IgD-negative memory B cell (primary cell): ENCODE measurements around the gene GPER1. TPM values are rescaled to one million over a fixed set of nuclear protein-coding genes. Genes with fewer than 3 reads are reported as not detected.

Source experiments
- H3K27ac Mint-ChIP-seq, 3 donors: one replicate each; pipeline ENCODE4 v1.8.0; 2020 to 2022; ENCODE audit warnings: mild to moderate bottlenecking in 3 of 3, mixed read lengths in 3 of 3, moderate library complexity in 1 of 3
- H3K27me3 Mint-ChIP-seq: one replicate; pipeline ENCODE4 v1.8.0; 2021; ENCODE audit warnings: mixed read lengths
- H3K36me3 Mint-ChIP-seq: one replicate; pipeline ENCODE4 v1.8.0; 2020; ENCODE audit warnings: mild to moderate bottlenecking, mixed read lengths
- H3K4me1 Mint-ChIP-seq, 3 donors: one replicate each; pipeline ENCODE4 v1.8.0; 2020 to 2022; ENCODE audit warnings: mixed read lengths in 3 of 3, mild to moderate bottlenecking in 1 of 3
- H3K4me3 Mint-ChIP-seq, 4 donors: one replicate each; pipeline ENCODE4 v1.8.0; 2020 to 2022; ENCODE audit warnings: mild to moderate bottlenecking in 4 of 4, mixed read lengths in 4 of 4, moderate library complexity in 3 of 4
- H3K9me3 Mint-ChIP-seq, 3 donors: one replicate each; pipeline ENCODE4 v1.8.0; 2020 to 2021; ENCODE audit warnings: mixed read lengths in 3 of 3, mild to moderate bottlenecking in 1 of 3
- polyA plus RNA-seq: library from polyadenylated mRNA; unstranded; fragments of 300-500 nt; fragmentation: Illumina TruSeq; gene quantifications from one replicate; pipeline ENCODE4 v1.2.3, GENCODE V29; 2021

Gene GPER1
- polyA plus RNA-seq, 1 donor from 2014 or later: 0.66 TPM

GRCh38 chr7:1085910-1086421 lies 1.9 kb upstream of the GPER1 start:
- peaks cover 22 to 28% (median 26%) of the 10 kb centered on the region in 3 donors for H3K4me1 Mint-ChIP-seq
- H3K27me3 Mint-ChIP-seq: no peaks in the 10 kb centered on the region
- H3K36me3 Mint-ChIP-seq: peaks cover 1% of the 10 kb centered on the region
- peak overlapping the region; percentile 73 to 89 (median 76) for H3K27ac Mint-ChIP-seq
- H3K4me3 Mint-ChIP-seq: peak overlapping the region in 3 of 4 donors; percentile 84 to 94 (median 90)
- no peaks in the 10 kb centered on the region for H3K9me3 Mint-ChIP-seq

- peaks cover 1% of the 10 kb centered on the region for H3K36me3 Mint-ChIP-seq
- H3K4me1 Mint-ChIP-seq: peaks cover 22 to 28% (median 26%) of the 10 kb centered on the region in 3 donors
- H3K9me3 Mint-ChIP-seq: no peaks in the 10 kb centered on the region
- H3K27ac Mint-ChIP-seq: peak overlapping the region; percentile 73 to 89 (median 76)
- H3K27me3 Mint-ChIP-seq: peaks cover under 1% of the 10 kb centered on the region
- peak overlapping the region; percentile 78 to 94 (median 87) for H3K4me3 Mint-ChIP-seq
These were observed 1.1 kb upstream of the GPER1 start for GRCh38 chr7:1086588-1087464.

GRCh38 chr7:1087465-1087814 lies 473 bp upstream of the GPER1 start:
- Mint-ChIP-seq H3K4me3 (peak overlapping the region; percentile 78 to 94 (median 87)), H3K4me1 (peaks cover 22 to 28% (median 26%) of the 10 kb centered on the region in 3 donors), H3K27ac (peak overlapping the region in 2 of 3 donors; percentile 73 to 76), H3K9me3 (no peaks in the 10 kb centered on the region), H3K27me3 (peaks cover 2% of the 10 kb centered on the region), H3K36me3 (peaks cover 1% of the 10 kb centered on the region)

DNA sequence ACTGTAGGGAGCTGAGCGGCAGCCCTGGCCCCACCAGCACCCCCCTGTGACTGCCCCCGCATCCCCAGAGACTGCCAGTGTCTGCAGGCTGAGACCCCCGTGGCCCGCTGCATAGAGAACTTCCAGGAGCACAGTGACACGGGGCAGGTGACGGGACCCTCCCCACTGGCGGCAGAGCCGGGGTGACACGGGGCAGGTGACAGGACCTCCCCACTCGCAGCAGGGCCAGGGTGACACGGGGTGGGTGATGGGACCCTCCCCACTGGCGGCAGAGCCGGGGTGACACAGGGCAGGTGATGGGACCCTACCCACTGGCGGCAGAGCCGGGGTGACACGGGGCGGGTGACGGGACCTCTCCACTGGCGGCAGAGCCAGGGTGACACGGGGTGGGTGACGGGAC lies 2.3 kb downstream of the GPER1 start:
- Mint-ChIP-seq H3K27me3 (peaks cover 2% of the 10 kb centered on the region), H3K36me3 (peaks cover 4% of the 10 kb centered on the region), H3K4me1 (peaks cover 16 to 26% (median 20%) of the 10 kb centered on the region in 3 donors), H3K27ac (no peak overlapping the region), H3K9me3 (no peaks in the 10 kb centered on the region), H3K4me3 (no peak overlapping the region)

- H3K4me3 Mint-ChIP-seq: no peak overlapping the region
- peaks cover 15 to 23% (median 16%) of the 10 kb centered on the region in 3 donors for H3K4me1 Mint-ChIP-seq
- H3K36me3 Mint-ChIP-seq: peaks cover 4% of the 10 kb centered on the region
These were observed 3.1 kb downstream of the GPER1 start for GRCh38 chr7:1090686-1091643.

DNA sequence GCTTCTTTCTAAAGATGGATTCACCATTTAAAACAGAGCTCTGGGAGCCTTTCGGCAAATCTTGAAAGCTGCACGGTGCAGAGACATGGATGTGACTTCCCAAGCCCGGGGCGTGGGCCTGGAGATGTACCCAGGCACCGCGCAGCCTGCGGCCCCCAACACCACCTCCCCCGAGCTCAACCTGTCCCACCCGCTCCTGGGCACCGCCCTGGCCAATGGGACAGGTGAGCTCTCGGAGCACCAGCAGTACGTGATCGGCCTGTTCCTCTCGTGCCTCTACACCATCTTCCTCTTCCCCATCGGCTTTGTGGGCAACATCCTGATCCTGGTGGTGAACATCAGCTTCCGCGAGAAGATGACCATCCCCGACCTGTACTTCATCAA lies 3.7 kb downstream of the GPER1 start:
- H3K4me1 Mint-ChIP-seq: peaks cover 10 to 17% (median 10%) of the 10 kb centered on the region in 3 donors
- H3K27me3 Mint-ChIP-seq: peaks cover 2% of the 10 kb centered on the region
- H3K27ac Mint-ChIP-seq: no peak overlapping the region
- no peaks in the 10 kb centered on the region for H3K9me3 Mint-ChIP-seq
- peaks cover 4% of the 10 kb centered on the region for H3K36me3 Mint-ChIP-seq
- no peak overlapping the region for H3K4me3 Mint-ChIP-seq

More at GRCh38 chr7:1090686-1091643, 3.1 kb downstream of the GPER1 start:
- peak overlapping the region in 1 of 3 donors; percentile 62 for H3K27ac Mint-ChIP-seq
- H3K9me3 Mint-ChIP-seq: no peaks in the 10 kb centered on the region
- H3K27me3 Mint-ChIP-seq: peaks cover 2% of the 10 kb centered on the region

- Mint-ChIP-seq H3K27ac (no peak overlapping the region), H3K4me3 (no peak overlapping the region), H3K27me3 (peaks cover 2% of the 10 kb centered on the region), H3K9me3 (no peaks in the 10 kb centered on the region), H3K4me1 (peaks cover 5 to 11% (median 7%) of the 10 kb centered on the region in 3 donors), H3K36me3 (peaks cover 4% of the 10 kb centered on the region)
These were observed 4.3 kb downstream of the GPER1 start for GRCh38 chr7:1092161-1092632.

DNA sequence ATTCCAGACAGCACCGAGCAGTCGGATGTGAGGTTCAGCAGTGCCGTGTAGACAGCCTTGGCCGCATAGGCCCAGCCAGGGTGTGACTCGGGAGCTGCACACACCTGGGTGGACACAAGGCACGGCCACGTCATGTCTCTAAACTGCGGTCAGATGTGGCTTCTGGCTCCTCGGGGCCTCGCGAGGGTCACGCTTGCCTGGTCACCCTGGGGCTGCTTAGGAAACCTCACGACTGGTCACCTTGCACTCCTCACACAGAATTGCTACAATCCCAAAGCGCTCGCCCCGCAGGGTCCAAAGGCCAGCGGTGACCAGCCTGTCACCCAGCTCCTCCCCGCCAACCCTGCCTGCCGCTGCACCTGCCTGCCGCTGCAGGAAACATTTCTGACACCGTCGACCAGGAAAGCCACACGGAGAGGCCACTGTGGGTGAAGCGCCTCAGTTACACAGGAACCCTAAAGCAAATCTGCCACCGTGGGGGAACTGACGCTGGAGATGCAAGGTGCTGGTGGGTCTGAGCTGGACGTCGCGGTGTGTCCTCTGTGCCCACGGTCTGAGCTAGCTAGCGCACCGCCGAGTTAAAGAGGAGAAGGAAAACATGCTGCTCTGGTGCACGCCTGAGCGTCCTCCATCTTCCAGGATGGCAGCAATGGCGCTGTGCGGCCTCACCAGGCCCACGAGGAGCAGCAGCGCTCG lies 5.0 kb downstream of the GPER1 start:
- Mint-ChIP-seq H3K4me3 (no peak overlapping the region), H3K36me3 (peaks cover 9% of the 10 kb centered on the region), H3K27me3 (peaks cover 2% of the 10 kb centered on the region), H3K9me3 (peaks cover 0 to 3% (median 0%) of the 10 kb centered on the region in 3 donors), H3K27ac (peak overlapping the region in 1 of 3 donors; percentile 50), H3K4me1 (peaks cover 0 to 5% (median 0%) of the 10 kb centered on the region in 3 donors)

GRCh38 chr7:1093502-1093843 lies 5.6 kb downstream of the GPER1 start:
- H3K36me3 Mint-ChIP-seq: peaks cover 9% of the 10 kb centered on the region
- H3K27me3 Mint-ChIP-seq: peaks cover 2% of the 10 kb centered on the region
- no peak overlapping the region for H3K27ac Mint-ChIP-seq
- H3K4me1 Mint-ChIP-seq: peaks cover 0 to 5% (median 0%) of the 10 kb centered on the region in 3 donors
- H3K9me3 Mint-ChIP-seq: peaks cover 1 to 8% (median 2%) of the 10 kb centered on the region in 3 donors
- no peak overlapping the region for H3K4me3 Mint-ChIP-seq

DNA sequence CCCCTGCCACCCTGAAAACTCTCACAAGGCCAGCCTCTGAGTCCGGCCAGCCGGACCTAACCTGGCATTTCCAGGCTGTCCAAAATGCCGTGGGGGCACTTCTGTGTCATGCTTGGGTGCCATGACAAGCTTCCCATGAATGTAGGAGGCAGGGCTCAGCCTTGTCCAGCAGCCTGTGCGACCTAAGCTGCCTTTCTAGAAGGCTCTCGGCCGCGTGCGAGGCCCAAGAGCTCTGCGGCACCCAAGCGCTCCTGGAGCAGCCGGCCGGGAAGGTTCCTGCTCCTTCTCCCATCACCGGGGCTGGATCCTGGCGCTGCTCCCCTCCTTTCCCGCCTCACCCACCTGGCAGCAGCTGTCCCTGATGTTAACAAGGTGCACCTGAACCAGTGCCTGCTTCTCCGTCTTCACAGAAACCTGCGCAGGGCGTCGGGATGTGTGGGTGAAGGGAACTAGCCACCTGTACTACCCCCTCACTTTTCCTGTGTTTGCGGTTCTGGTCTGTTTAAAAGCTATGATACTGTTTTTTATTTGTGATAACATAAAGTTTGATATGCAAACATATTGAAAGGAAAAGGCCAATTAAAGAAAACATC lies 6.1 kb downstream of the GPER1 start:
- Mint-ChIP-seq H3K27me3 (peaks cover 2% of the 10 kb centered on the region), H3K36me3 (peaks cover 9% of the 10 kb centered on the region), H3K4me3 (no peak overlapping the region), H3K9me3 (peaks cover 1 to 8% (median 2%) of the 10 kb centered on the region in 3 donors), H3K4me1 (peaks cover 0 to 1% (median 0%) of the 10 kb centered on the region in 3 donors), H3K27ac (no peak overlapping the region)

DNA sequence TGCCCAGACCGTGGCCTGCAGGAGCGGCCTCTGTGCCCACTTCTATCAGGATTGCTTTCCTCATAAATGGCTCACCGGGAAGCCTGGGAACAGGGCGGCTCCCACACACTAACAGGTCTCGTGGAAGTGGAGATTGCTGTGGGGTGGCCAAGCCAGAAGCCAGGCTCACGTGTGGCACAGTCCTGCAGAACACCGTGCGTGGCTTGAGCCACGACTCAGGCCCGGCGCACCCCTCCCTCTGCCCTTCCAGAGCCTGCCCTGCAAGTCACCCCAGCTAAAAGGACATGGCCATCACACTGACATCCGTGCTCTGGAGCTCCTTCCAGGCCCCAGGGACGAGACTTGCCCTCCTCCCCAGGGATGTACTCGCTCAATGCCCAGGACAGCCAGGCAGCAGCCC lies 7.0 kb downstream of the GPER1 start:
- H3K4me3 Mint-ChIP-seq: no peak overlapping the region
- H3K27ac Mint-ChIP-seq: no peak overlapping the region
- peaks cover 2% of the 10 kb centered on the region for H3K27me3 Mint-ChIP-seq

GRCh38 chr7:1095621-1096155 lies 7.8 kb downstream of the GPER1 start:
- Mint-ChIP-seq H3K9me3 (peaks cover 1 to 8% (median 2%) of the 10 kb centered on the region in 3 donors), H3K4me3 (no peak overlapping the region), H3K27me3 (peaks cover 2% of the 10 kb centered on the region)

More for the DNA sequence above, 7.0 kb downstream of the GPER1 start:
- H3K9me3 Mint-ChIP-seq: peaks cover 1 to 8% (median 2%) of the 10 kb centered on the region in 3 donors
- no peaks in the 10 kb centered on the region for H3K4me1 Mint-ChIP-seq
- peaks cover 9% of the 10 kb centered on the region for H3K36me3 Mint-ChIP-seq

GRCh38 chr7:1096156-1097119 lies 8.5 kb downstream of the GPER1 start:
- H3K27me3 Mint-ChIP-seq: peaks cover 2% of the 10 kb centered on the region
- no peak overlapping the region for H3K27ac Mint-ChIP-seq
- H3K4me1 Mint-ChIP-seq: no peaks in the 10 kb centered on the region
- peaks cover 1 to 8% (median 2%) of the 10 kb centered on the region in 3 donors for H3K9me3 Mint-ChIP-seq
- H3K4me3 Mint-ChIP-seq: no peak overlapping the region
- peaks cover 9% of the 10 kb centered on the region for H3K36me3 Mint-ChIP-seq

More at GRCh38 chr7:1095621-1096155, 7.8 kb downstream of the GPER1 start:
- Mint-ChIP-seq H3K36me3 (peaks cover 9% of the 10 kb centered on the region), H3K4me1 (no peaks in the 10 kb centered on the region), H3K27ac (no peak overlapping the region)
